Head of caudate nucleus (tissue), 42 donors: ENCODE measurements around the gene PRPF4.
"Not testable (repeated sequence)": the region's sequence is repeated elsewhere in the genome, so short reads cannot be mapped to it uniquely, and the experiment has no call there.

Experiments
- DNase-seq, 42 donors: peaks; one replicate each; pipeline versions ENCODE4 v3.0.0 to v3.0.0-alpha.2; 2020 to 2021; ENCODE audit warnings: mixed read lengths in 7 of 42
- intact Hi-C: fragments of 100-400 bp; cut with DNase I; formaldehyde crosslinking; loops from one replicate; pipeline ENCODE4 v1.15.0; 2022

The PRPF4 gene

DNA sequence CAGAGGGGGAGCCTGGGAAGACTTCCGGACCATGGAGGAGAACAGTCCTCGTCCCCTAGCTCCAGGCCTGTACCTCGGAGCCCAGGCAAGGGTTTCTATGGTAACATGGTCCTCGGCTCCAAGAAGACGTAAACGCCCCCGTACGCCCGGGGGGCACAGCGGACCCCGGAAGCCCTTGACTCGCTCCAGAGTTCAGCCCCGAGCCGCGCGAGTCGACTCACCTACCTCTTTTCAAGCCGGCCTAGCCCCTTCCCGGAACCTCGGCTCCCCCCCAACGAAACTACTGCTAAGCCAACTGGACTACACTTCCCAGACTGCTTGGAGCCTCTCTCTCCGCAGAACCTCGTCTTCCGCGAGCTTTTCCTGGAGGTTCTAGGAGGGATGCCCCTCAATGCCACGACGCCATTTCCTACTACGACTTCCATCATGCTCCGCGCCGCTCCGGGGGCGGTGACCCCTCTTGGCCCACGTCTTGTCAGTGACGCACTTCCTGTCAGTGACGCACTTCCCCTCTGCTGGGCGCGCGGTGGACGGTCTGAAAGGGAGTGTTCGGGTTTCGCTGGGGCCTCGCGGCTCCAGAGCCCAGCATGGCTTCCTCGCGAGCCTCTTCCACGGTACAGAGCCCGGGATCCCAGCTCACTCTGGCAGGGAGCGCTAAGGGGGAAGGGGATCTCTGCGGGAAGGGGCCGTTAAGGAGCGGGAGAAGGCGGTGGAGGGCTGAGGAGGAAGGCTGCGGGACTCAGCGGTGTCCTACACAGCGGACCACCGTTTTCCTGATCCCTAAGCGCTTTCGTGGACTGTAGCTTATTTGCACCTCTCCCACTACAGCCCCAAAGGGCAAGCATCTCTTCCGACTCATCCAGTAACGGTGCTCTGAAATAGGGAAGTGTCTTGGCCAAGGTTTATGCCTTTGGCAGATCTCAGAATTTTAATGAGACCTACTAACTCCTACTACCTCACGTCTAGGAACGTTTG is at the start of gene PRPF4, which contains the start of gene CDC26:
TSS of gene PRPF4 (plus strand) at position 502 of the 975 bp plus-strand sequence. CDS start at position 588, 86 bp downstream.
TSS of gene CDC26 (minus strand) at position 416 of the 975 bp plus-strand sequence. CDS start 3,065 bp downstream, outside the sequence.
- DNase-seq, result peak; percentile 92 to 99 (median 98)
- intact Hi-C loops, result loop anchor here (2.0 to 10.0 kb wide), 3 partner anchors 55 to 379 kb away; partner anchors contain the start of genes ALAD, FKBP15 and SLC31A1

DNA sequence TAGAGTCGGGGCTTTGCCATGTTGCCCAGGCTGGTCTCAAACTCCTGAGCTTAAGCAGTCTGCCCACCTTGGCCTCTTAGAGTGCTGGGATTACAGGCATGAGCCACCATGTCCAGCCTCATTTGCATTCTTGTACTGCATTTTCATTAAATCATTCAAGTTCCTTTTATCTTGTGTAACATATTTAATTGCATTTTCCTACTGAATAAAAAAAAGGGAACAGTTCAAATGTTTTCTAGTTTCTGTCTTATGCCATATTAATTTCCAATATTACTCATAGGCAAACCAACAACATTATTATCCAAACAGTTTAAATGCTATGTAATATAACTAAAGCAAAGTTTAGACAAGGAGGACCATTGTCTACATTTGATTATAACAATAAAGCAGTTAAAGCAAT is 48.0 kb upstream of the PRPF4 start:
- intact Hi-C loops, result no loop called here
- DNase-seq, result no peak

- DNase-seq, result no peak
- intact Hi-C loops, result no loop called here
Observed at GRCh38 chr9:113228130-113228665, 47.3 kb upstream of the PRPF4 start.

DNA sequence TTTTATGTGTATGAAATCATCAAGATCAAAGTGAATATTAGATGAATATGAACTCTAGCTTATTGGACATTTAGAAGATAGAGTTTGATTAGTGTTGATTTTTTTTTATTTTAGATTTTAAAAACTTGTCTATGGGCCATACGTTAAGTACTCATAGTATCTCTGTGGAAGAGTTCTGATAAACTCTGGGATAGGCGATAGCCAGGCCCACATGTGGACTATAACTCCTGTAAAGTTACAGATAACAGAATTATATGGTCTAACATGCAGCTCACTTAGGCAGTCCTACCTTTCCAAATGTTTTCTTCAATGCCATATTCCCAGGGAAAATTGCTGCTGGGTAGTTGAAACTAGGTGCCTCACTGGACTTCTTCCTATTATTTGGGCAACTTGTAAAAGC is 43.8 kb upstream of the PRPF4 start:
- no peak for DNase-seq
- intact Hi-C loops, result no loop called here

DNA sequence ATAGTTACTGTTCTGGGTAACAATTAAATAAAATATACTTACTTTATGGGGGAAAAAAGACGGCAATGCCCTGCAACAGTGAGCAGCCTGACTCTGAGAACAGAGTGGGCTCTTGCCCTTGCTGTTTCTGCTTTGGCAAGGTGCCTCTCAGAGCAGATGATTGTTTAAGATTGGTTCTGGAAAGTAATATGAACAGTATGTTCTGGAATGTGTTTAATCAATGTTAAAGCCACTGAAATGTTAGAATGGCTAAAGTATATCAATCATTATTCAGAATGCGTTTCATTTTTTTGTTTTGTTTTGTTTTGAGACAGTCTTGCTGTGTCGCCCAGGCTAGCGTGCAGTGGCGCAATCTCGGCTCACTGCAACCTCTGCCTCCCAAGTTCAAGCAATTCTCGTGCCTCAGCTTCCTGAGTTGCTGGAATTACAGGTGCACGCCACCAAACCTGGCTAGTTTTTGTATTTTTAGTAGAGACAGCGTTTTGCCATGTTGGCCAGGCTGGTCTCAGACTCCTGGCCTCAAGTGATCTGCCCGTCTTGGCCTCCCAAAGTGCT is 39.7 kb upstream of the PRPF4 start:
- DNase-seq, intact Hi-C loops: not testable (repeated sequence)

DNA sequence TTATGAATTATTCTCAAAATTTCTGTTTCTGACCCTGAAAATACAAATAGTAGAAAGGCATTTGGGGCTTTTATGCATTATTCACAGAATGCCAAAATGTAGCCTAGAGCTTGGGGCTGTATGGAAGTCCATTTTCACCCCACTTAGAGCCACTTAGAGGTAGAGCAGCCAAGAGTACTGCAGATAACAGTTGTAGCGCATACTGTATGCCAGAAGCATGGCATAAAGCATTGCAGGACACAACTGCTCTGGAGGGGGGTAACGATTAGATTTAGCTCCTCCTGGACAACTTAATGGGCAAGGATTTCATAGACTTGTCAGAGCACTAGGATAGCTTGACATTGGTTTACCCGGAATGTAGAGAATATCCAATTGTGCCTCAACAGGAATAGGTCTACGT is 38.4 kb upstream of the PRPF4 start:
- no peak for DNase-seq
- intact Hi-C loops, result no loop called here

DNA sequence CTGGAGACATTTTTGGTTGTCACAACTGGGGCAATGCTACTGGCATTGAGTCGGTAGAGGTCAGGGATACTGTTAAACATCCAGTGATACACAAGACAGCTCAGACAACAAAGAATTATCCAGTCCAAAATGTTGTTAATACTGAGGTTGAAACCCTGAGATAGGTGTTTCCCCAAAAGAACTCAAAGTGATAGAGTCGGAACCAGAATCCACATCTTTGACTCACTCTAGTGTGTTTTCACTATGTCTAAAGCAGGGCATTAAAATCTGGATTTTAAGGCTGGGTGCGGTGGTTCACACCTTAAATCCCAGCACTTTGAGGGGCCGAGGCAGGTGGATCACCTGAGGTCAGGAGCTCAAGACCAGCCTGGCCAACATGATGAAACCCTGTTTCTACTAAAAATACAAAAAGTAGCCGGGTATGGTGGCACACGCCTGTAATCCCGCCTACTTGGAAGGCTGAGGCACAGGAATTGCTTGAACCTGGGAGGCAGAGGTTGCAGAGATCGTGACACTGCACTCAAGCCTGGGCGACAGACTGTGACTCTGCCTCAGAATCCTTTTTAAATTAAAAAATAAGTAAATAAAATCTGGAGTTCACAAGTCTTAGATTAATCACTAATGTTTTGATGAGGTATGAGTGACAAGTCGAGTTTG is 37.1 kb upstream of the PRPF4 start:
- intact Hi-C loops, result no loop called here
- DNase-seq, result no peak

DNA sequence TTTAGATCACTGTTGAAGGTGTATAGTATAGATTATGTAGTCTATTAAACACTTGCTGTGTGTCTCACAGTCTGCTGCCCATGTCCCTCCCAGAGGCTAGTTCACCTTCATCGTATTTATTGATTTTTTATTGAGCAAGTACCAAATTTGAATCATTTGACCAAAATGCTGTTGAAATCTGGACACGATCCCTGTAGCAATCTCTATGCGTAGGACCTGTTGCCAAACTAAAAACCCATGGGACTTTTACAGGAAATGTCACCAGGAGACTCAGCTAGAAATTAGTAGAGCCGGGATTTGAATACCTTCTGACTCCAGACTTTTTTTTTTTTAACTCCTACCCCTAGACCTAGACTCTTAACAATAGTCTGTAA is 36.6 kb upstream of the PRPF4 start:
- no peak for DNase-seq

DNA sequence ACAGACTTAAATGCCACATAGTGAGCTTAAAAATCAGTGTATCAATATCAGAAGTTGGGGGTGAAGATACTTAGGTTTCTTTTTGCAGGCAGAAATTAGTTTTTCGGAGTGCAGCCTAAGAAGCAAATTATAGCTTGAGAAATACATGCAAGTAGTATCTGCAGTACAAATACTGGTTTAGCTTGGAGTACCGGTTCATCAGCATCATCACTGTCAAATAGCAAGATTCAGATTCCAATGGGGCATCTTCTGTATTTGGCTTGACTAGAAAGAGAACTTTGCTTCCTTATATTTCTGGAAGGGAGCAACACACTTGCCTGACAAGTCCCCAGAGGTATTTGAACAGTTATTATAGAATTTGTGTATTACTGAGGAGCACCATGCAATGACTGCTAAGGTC is 34.3 kb upstream of the PRPF4 start:
- intact Hi-C loops, result no loop called here
- DNase-seq, result no peak

More for the DNA sequence above, 36.6 kb upstream of the PRPF4 start:
- intact Hi-C loops, result no loop called here

GRCh38 chr9:113244556-113244955 is 30.9 kb upstream of the PRPF4 start:
- no peak for DNase-seq
- intact Hi-C loops, result no loop called here

- DNase-seq, result no peak
- intact Hi-C loops, result no loop called here
Observed at GRCh38 chr9:113245894-113246293, 29.6 kb upstream of the PRPF4 start.

DNA sequence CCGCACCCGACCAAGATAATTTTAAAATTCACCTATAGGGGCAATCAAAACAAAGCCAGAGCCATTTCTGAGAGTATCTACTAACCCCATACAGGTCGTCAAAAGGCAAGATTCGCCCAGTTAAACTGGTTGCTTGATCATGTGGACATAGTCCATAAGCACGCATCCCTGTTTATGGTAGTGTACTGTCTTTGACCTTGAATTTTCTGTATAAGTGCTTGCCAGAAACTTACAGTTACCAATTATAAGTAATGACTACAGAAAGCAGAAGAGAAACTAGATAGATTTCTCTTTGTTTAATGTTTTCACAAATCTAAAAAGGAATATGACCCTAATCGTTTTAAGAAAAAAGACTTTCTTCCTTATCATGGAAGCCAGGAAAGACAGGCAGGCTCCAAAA is 28.5 kb upstream of the PRPF4 start:
- DNase-seq, result no peak
- intact Hi-C loops, result no loop called here

GRCh38 chr9:113247640-113248039 is 27.8 kb upstream of the PRPF4 start:
- intact Hi-C loops, result no loop called here
- no peak for DNase-seq

GRCh38 chr9:113249661-113250060 is 25.8 kb upstream of the PRPF4 start:
- DNase-seq, intact Hi-C loops: not testable (repeated sequence)

DNA sequence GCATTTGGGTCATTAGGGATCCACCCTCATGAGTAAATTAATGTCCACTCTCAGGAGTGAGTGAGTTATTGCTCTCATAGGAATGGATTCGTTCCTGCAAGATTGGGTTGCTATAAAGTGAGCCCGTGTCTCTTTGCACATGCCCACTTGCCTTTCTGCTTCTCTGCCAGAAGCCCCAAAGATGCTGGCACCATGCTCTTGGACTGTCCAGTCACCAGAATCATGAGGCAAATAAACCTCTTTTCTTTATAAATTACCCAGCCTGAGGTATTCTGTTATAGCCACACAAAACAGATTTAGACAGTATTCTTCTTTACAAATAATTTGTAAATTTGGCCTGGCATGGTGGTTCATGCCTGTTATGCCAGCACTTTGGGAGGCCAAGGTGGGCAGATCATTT is 24.7 kb upstream of the PRPF4 start:
- no peak for DNase-seq
- intact Hi-C loops, result no loop called here

DNA sequence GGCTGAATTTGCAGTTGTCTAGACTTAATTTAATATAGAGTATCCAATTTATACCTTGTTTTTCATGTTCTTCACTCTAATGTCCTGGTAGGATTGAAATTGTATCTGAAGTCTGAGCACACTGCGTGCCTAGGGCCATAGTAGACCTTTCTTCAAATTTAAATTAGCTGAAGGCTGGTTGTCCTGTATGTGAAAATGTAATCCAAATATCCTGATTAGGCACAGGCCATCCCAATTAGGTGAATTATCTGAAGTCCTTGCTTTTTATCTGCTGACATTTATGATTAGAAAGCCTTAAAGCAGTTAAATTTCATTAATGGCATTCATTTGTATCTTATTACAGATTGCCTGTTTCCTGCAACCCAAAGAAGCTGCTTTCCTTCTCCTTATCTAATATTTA is 20.5 kb upstream of the PRPF4 start:
- intact Hi-C loops, result no loop called here
- DNase-seq, result no peak

DNA sequence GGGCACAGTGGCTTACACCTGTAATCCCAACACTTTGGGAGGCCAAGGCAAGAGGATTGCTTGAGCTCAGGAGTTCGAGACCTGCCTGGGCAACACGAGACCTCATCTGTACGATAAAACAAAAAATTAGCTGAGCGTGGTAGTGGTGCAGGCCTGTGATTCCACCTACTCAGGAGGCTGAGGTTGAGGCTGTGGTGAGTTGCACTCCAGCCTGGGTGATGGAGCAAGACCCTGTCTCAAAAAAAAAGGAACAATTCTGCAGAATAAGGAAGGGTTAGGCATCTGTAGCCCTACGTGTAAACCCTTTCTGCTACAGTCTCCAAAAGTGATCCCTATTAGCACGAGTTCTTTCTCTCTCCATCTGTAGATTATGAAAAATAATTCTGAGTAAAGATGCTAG is 20.0 kb upstream of the PRPF4 start:
- intact Hi-C loops, result no loop called here
- DNase-seq, result no peak

- DNase-seq, result no peak
- intact Hi-C loops, result no loop called here
Observed at GRCh38 chr9:113257863-113258262, 17.6 kb upstream of the PRPF4 start.

DNA sequence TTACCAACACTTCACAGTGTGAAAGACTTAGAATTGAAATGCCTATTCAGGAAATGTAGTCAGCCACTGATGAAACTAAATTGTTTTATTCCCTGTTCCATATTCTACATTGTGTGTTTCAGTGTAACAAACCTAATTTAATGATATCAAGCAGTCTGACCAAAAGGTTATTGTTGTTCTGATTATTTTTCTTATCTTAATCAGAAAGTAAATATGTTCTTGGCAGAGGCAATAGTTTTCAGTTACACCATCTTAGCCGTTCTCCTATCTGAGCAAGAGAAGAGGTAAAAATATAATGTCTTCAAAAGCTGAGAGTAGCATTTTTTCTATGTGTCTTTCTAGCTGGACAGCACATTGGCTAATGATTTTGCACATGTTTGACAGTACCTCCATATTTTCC is 17.2 kb upstream of the PRPF4 start:
- intact Hi-C loops, result no loop called here
- no peak for DNase-seq
